Measurements from ENCODE around the gene JARID2.
A peak's percentile ranks its signal among the peaks of the same experiment; 100 is the strongest.

JARID2 gene

DNA sequence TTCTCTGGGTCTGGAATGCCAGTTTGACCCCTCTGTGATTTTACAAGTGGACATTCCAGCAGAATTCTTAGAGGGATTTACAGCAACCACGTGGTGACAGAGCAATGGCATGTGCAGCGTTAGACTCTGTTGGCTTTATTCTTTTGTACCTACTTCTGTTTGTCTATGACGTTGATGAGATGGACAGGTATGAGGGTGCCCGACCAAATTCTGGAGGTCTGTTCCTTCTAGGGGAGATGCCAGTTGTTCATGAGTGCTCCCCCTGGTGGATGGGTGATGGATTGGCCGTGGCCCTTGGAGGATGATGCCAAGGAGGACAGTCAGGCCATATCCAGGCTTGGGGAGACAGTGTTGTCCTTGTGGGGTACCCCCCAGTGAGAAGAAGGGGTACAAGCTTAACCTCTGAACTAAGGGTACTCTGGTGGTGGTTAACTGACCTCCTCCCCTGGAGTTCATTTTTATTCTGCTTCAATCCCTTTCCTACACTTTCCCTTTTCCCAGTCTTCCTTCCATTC is 218.4 kb downstream of the JARID2 start:
- no peak overlapping the region for H3K4me3 ChIP-seq
- no peak overlapping the region for H3K27ac ChIP-seq

GRCh38 chr6:15465212-15465611 is 219.3 kb downstream of the JARID2 start:
- H3K27ac ChIP-seq: no peak overlapping the region
- H3K4me3 ChIP-seq: no peak overlapping the region

- Histone ChIP-seq H3K27ac (no peak overlapping the region), H3K4me3 (no peak overlapping the region)
Measured at GRCh38 chr6:15470746-15471145, 224.9 kb downstream of the JARID2 start.

GRCh38 chr6:15472621-15473020 is 226.8 kb downstream of the JARID2 start:
- H3K27ac ChIP-seq: peak overlapping the region in 2 of 21 experiments; percentile 16 to 31
- H3K4me3 ChIP-seq: no peak overlapping the region

DNA sequence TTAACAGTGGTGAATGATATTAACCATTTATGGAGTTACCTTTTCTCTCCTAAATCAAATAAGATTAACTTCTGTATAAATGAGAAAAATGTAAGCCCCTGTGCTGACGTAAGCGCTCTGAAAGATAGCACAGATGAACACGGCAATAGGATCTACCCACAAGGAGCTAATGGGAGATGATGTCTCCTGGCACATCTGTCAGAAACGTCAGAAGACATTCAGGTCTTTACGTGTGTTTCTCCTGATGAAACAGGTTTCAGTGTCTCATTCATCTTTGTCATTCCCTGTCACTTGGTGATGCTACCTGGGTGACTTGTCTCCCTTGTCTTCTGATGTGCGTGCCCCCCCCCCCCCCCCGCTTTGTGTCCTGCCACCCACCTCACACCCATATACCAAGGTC is 227.3 kb downstream of the JARID2 start:
- peak overlapping the region in 3 of 21 experiments; percentile 1 to 60 (median 54) for H3K27ac ChIP-seq

GRCh38 chr6:15473741-15474161 is 227.9 kb downstream of the JARID2 start:
- Histone ChIP-seq H3K27ac (peak overlapping the region in 6 of 21 experiments; percentile 1 to 60 (median 32)), H3K4me3 (no peak overlapping the region)

More for the DNA sequence above, 227.3 kb downstream of the JARID2 start:
- H3K4me3 ChIP-seq: no peak overlapping the region

DNA sequence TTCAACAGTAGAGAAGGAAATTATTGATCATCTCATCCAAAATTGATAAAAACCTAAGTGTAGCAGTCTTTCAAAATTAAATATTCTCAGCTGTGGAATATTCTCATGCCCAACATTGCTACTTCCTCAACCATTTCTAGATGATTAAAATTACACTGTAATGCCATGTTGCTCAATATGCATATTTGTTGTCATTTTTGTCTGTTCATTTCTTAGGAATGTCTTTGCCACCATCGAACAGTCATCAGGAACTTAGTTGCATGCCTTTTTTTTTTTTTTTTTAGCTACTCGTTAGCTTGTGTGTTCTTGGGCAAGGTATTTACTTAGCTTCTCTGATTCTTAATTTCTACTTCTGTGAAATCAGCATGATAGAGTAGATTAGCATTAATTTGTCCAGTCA is 228.3 kb downstream of the JARID2 start:
- Histone ChIP-seq H3K4me3 (no peak overlapping the region), H3K27ac (peak overlapping the region in 5 of 21 experiments; percentile 11 to 60 (median 35))

DNA sequence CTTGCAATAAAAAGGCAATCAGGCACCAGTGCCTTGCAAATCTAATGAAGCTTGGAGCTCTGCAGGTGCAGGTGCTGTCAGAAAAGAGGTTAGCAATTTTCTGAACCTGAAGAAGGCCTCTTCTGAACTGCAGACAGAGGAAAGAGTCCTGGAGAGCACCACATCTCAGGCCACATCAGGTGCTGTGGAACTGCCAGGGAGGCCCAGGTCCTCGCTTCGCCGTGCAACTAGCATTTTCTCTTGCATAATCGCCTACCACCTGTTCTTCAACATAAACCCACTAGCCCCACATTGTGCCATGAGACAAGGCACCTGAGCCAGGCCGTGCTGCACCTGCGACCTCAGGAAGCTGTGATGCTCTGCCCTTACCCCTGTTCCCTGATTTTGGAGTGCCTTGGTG is 229.4 kb downstream of the JARID2 start:
- Histone ChIP-seq H3K4me3 (no peak overlapping the region), H3K27ac (no peak overlapping the region)

- H3K27ac ChIP-seq: no peak overlapping the region
- H3K4me3 ChIP-seq: no peak overlapping the region
Measured at GRCh38 chr6:15475872-15476271, 230.0 kb downstream of the JARID2 start.

DNA sequence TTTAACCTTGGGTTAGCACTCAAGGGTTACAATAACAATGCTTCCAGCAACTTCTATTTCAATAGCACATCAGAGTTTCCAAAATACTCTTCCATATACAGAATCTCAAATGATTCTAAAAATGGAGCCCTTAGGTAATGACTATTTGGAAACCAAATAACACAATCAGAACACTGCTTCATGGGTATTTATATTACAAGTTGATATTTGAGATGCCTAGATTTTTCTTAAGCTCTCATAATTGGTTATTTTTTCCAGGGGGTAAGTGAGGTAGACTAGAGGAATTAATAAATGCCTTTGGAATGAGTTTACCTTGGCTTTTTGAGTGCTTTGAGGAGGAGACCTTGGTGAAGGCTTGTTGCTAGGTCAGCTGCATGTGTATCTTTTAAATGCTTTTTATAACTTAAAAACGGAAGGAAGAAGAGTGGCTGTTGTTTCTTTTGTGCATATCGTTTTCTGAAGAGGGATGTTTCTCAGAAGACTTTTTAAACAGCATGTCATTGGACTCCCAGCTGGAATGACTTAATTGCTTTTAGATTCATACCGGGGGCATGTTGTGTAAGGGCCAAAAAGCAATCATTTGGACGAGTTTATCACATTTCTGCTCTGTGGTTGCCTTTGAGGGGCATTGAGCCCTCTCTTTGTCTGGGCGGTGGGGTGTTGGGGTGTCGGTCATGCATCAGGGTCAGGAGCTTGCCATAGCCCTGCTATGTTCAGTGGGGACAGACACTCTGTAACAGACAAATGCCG is 230.9 kb downstream of the JARID2 start:
- H3K27ac ChIP-seq: no peak overlapping the region
- no peak overlapping the region for H3K4me3 ChIP-seq

DNA sequence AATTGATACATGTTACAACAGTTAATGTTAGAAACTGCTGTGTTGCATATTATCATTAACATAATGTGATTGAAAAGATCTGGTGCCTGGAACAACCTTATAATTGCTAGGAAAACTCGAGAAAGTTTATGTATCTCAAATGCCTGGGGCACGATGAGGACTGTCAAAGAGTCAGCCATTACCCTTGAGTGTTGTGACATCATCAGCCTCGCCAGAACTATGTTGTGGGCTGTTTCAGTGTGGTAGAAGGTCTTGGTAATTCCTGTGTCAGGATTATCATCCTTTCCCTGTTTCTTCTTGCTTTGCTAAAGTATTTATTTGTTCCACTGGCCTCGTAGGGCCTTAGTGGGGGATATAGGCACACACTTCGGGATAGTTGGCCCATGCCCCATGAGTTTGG is 231.9 kb downstream of the JARID2 start:
- H3K27ac ChIP-seq: no peak overlapping the region

GRCh38 chr6:15479761-15480160 is 233.9 kb downstream of the JARID2 start:
- Histone ChIP-seq H3K4me3 (no peak overlapping the region), H3K27ac (no peak overlapping the region)

More for the DNA sequence above, 231.9 kb downstream of the JARID2 start:
- no peak overlapping the region for H3K4me3 ChIP-seq

DNA sequence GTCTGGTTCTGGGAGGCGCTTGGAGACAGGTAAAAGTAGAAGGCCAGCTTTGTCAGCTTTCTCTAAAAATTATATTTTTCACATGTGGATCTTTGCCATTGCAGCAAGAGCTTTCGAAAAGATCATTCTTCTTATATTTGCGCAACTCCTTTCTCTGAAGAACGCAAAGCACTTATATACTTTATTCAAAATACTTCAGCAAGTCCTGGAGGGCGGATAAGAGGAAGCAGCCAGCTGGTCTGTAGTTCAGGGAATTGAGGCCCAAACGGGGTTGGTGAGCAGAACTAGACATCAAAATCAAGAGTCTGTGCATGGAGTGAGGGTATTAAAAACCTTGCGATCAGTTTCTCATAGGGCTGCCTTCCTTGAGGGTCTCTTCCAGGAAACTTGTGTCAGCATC is 234.7 kb downstream of the JARID2 start:
- H3K27ac ChIP-seq: no peak overlapping the region
- no peak overlapping the region for H3K4me3 ChIP-seq

DNA sequence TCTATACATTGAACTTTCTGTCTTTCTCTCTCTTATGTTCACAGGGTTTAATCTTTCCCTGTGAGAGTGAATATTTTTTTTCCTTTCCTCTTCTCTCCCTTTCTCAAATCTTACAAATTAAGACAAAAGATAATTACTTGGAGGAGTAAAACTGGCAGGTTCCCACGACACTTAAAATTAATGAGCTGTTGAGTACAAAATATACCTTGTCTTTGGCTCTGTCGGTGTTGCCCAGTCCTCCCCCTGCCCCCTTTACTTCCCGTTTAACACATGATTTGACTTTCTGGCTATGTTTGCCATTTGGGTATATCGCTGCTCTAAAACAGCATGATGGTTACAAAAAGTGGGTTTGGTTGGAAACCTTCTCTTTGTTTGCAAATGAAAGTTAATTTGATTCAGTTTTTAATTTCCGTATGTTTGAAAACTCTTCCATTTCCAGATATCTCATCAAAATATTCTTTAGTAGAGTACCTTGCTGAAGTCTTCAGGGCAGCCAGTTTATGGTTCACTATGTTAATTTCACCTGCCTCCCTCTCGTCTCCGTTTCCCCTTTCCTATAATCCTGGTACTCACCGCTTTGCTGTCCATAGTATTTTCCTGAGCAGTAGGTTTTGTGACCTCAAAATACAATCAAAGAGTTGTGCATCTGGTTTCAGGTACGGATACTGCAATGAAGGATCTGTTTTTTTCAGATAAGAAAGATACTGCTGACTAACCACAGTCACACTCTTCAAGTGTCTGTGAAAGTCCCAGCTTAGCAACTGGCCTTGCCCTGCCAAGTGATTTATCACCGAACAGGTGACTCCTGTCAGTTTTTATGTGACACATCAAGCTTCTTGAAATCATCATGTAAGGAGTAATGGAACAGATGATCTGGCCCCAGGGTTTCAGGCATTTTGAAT is 235.8 kb downstream of the JARID2 start:
- Histone ChIP-seq H3K4me3 (no peak overlapping the region), H3K27ac (no peak overlapping the region)

DNA sequence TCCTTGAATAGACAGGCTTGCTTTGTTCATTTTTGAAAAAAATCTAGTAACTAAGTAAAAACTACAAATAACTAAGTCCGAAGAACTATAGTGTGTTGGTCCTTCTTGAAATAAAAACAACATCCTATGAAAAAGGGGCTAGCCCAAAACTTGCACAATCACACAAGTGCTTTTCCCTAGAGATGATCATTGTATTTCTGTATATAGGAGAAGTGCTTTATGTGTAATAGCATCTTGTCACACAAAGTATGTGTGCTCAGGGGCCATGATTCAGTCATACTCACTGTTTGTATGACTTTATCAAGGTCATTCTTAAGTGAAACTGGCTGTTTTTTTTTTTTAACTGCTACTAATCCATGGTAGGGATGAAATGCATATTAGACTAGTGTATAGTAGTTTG is 237.2 kb downstream of the JARID2 start:
- Histone ChIP-seq H3K27ac (no peak overlapping the region), H3K4me3 (no peak overlapping the region)

GRCh38 chr6:15484140-15484539 is 238.3 kb downstream of the JARID2 start:
- Histone ChIP-seq H3K27ac (no peak overlapping the region), H3K4me3 (no peak overlapping the region)

GRCh38 chr6:15484821-15485220 is 239.0 kb downstream of the JARID2 start:
- Histone ChIP-seq H3K27ac (no peak overlapping the region), H3K4me3 (no peak overlapping the region)

DNA sequence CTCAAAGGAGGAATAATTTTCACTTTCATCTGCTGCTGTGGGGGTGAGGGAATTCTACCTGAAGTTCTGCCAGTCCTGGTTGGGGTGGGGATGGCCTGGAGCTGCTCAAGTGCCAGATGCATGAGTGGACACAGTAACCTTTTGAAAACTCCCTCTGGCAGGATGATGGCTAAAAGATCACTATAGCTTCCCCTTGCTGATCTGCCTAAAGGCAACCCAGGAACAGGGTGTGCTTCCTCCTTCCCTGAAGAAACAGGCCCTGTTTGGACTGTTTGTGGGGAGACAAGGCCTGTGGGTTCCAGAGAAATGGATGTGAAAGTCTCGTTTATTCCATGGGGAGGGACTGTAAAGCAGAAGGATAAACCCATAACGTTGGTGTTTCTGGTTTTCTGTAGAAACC is 240.1 kb downstream of the JARID2 start:
- H3K4me3 ChIP-seq: no peak overlapping the region
- no peak overlapping the region for H3K27ac ChIP-seq

DNA sequence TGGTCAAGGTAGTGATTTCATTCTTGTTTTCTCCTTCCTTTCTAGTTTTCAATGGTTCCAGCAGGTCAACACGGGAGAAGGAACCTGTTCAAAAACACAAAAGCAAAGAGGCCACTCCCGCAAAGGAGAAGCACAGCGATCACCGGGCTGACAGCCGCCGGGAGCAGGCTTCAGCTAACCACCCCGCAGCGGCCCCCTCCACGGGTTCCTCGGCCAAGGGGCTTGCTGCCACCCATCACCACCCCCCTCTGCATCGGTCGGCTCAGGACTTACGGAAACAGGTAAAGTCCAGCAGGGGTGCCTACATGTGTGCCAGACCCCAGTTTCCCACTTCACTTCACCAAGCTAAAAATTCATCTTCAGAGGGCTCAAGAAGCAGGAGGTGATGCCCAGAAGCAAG is 241.4 kb downstream of the JARID2 start:
- peak overlapping the region in 1 of 21 experiments; percentile 29 for H3K27ac ChIP-seq
- no peak overlapping the region for H3K4me3 ChIP-seq

- no peak overlapping the region for H3K27ac ChIP-seq
Measured at GRCh38 chr6:15489261-15489962, 243.5 kb downstream of the JARID2 start.

More at GRCh38 chr6:15489261-15489962, 243.5 kb downstream of the JARID2 start:
- H3K4me3 ChIP-seq: no peak overlapping the region

All from skin epidermis (tissue), 12 donors.